ENCODE results near the gene C16orf89.
"Not testable (repeated sequence)": the region's sequence is repeated elsewhere in the genome, so short reads cannot be mapped to it uniquely, and the experiment has no call there.

Gene C16orf89

DNA sequence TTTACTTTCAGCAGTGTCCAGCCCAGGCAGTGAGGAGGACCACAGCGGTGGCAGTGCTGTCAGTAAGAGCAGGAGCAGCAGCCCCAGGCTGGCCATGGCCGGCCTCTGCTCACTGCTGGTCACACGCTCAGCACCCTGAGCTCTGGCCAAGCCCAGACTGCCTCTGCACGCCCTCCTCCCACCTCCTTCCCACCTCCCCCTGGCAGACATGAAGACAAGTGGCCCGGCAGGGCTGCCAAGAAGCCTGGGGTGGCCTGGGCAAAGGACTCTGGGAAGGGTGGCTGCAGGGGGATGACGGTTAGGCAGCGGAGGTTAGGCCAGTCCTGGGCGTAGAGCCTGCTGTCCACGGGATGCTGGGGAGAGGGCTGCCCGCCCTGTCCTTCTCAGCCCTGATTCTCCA is at the start of gene C16orf89:
TSS of gene C16orf89 (minus strand) at position 144 of the 400 bp plus-strand sequence. CDS start at position 96, 48 bp downstream.
- in situ Hi-C loops (cut with MboI; ENCODE audit: low pct_unique_long_range_greater_than_20kb, low sequenced_read_pairs, unreplicated experiment): loop anchor here (25.0 kb wide), 1 partner anchor 329 kb away; the partner anchor contains the start of genes ANKS3 and DNAAF8
- DNase-seq (ENCODE audit: low spot score): no peak
- TF ChIP-seq CTCF (IDR thresholded peaks at IDR 0.05; ENCODE audit: extremely low read depth, insufficient read depth, missing control alignments): no peak

- DNase-seq (ENCODE audit: low spot score); in situ Hi-C loops (cut with MboI; ENCODE audit: low pct_unique_long_range_greater_than_20kb, low sequenced_read_pairs, unreplicated experiment): not testable (repeated sequence)
Measured at GRCh38 chr16:5110933-5111332, 45.2 kb upstream of the C16orf89 start.

GRCh38 chr16:5108505-5109158 is 42.9 kb upstream of the C16orf89 start:
- TF ChIP-seq CTCF (IDR thresholded peaks at IDR 0.05; ENCODE audit: extremely low read depth, insufficient read depth, missing control alignments): no peak
- in situ Hi-C loops (cut with MboI; ENCODE audit: low pct_unique_long_range_greater_than_20kb, low sequenced_read_pairs, unreplicated experiment): no loop called here
- DNase-seq (ENCODE audit: low spot score): no peak

- in situ Hi-C loops (cut with MboI; ENCODE audit: low pct_unique_long_range_greater_than_20kb, low sequenced_read_pairs, unreplicated experiment); DNase-seq (ENCODE audit: low spot score): not testable (repeated sequence)
Measured at GRCh38 chr16:5105039-5105438, 39.3 kb upstream of the C16orf89 start.

DNA sequence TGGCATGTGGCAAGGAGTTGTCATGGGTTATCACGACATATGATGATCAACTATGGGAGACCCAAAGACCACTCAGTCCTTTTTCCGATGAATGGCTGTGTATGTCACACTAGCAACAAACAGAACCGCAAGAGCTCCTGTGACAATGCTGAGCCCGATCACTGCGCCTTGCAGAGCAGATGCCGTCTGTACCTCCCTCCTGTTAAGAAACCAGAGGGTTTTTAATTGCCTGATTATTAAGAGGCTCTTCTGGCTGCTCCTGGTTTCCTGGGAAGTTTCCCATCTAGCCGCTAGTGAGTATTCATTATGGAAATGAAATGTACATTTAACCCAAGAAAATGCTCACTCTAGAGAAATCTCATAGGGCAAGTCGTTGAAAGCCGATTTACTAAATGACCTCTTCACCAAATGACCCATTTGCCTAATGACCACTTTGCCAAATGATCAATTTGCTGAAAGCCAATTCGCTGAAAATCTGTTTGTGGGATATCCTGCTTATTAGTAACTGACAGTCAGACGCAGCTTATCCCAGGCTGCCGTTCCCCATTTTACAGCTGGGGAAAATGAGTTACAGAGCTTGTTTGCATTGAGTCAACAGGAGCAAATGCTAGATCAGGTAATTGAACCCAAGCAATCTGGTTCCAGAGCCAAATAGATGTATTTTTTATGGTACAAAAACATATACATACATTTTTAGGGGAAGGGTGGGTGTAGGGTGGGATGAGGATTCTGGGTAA is 37.7 kb upstream of the C16orf89 start:
- in situ Hi-C loops (cut with MboI; ENCODE audit: low pct_unique_long_range_greater_than_20kb, low sequenced_read_pairs, unreplicated experiment); DNase-seq (ENCODE audit: low spot score): not testable (repeated sequence)

GRCh38 chr16:5099174-5099573 is 33.4 kb upstream of the C16orf89 start:
- DNase-seq (ENCODE audit: low spot score); in situ Hi-C loops (cut with MboI; ENCODE audit: low pct_unique_long_range_greater_than_20kb, low sequenced_read_pairs, unreplicated experiment): not testable (repeated sequence)

GRCh38 chr16:5098221-5099159 is 32.7 kb upstream of the C16orf89 start:
- peak; percentile 24 for DNase-seq (ENCODE audit: low spot score)
- in situ Hi-C loops (cut with MboI; ENCODE audit: low pct_unique_long_range_greater_than_20kb, low sequenced_read_pairs, unreplicated experiment): not testable (repeated sequence)

DNA sequence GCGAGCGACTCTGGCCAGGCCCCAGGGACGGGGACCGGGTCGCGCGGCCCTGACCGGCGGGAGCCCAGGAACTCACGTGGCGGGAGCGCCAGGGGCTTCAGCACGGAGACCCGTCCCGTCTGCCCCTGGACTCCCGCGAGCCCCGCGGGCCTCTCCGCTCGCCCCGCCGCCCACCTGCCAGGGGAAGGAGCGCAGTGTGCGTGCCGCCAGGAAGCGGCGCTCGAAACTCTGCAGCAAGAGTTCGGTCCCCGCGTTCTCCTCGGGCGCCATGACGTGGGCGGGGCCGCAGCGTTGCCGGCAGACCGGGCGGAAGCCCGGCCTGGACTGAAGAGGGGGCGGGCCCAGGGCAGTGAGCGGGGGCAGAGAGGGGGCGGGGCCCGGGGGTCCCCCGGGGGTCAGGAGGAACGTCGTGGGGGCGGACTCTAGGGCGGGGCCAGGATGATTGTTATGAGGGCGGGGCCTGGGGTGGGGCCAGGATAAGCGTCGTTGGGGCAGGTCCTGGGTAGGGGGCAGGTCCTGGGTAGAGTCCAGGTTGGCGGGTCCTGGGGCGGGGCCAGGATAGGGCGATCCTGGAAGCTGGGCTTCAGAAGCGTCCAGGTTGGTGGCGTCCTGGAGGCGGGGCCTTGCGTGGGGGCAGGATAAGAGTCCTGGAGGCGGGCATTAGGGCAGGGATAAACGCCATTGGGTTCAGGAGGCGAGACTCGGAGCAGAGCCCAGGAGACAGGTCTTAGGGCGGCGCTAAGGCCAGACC is 31.9 kb upstream of the C16orf89 start, which contains the start of gene EEF2KMT:
TSS of gene EEF2KMT (minus strand) at position 326 of the 751 bp plus-strand sequence. CDS start at position 270, 56 bp downstream.
- DNase-seq (ENCODE audit: low spot score): peak; percentile 91
- in situ Hi-C loops (cut with MboI; ENCODE audit: low pct_unique_long_range_greater_than_20kb, low sequenced_read_pairs, unreplicated experiment): not testable (repeated sequence)

DNA sequence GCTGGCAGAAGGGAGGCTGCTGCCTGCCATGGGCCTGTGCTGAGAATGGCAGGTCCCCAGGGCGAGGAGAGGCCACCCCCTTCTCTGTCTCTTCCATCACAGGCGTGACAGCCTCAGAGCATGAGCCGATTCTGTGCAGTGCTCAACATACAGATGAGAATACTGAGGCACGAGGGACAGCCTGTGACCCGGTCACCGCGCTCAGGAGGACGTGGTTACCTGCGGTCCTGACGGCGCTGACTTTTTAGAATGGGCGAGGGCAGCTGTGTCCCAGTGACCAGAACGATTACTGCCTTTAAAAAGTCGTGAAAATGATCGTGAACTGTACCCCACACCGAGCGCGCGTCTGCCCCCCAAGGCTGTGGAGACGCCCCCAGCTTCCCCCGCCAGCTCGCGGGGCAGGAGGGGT is 31.3 kb upstream of the C16orf89 start:
- in situ Hi-C loops (cut with MboI; ENCODE audit: low pct_unique_long_range_greater_than_20kb, low sequenced_read_pairs, unreplicated experiment): not testable (repeated sequence)
- DNase-seq (ENCODE audit: low spot score): peak; percentile 11

DNA sequence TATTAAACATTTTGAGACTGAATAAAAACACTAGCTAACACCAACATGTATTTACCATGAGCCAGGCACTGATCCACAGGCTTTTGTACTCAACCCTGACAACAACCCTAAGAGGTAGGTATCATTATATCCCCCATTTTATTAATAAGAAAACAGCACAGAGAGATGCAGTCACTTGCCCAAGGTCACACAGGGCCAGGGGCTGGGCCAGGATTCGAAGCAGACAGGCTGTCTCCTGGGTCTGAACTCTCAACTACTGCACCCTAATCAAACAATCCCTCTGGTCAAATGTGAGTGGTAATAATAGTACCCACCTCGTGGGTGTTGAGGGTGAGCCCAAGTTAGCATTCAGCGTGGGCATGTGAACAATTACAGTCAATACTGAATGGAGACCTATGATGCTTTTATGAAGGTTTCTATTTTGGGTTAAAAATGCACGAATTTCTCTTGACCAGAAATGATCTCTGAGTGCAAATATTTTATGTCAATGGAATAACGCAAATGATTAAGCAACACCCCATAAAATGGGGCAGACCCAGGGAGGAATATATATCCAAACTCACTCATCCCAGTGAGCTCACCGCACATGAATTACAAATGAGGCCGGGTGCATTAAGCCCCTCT is 30.8 kb upstream of the C16orf89 start:
- in situ Hi-C loops (cut with MboI; ENCODE audit: low pct_unique_long_range_greater_than_20kb, low sequenced_read_pairs, unreplicated experiment); DNase-seq (ENCODE audit: low spot score): not testable (repeated sequence)

GRCh38 chr16:5095145-5095830 is 29.5 kb upstream of the C16orf89 start:
- in situ Hi-C loops (cut with MboI; ENCODE audit: low pct_unique_long_range_greater_than_20kb, low sequenced_read_pairs, unreplicated experiment); DNase-seq (ENCODE audit: low spot score): not testable (repeated sequence)

GRCh38 chr16:5093746-5094145 is 28.0 kb upstream of the C16orf89 start:
- in situ Hi-C loops (cut with MboI; ENCODE audit: low pct_unique_long_range_greater_than_20kb, low sequenced_read_pairs, unreplicated experiment): not testable (repeated sequence)

DNA sequence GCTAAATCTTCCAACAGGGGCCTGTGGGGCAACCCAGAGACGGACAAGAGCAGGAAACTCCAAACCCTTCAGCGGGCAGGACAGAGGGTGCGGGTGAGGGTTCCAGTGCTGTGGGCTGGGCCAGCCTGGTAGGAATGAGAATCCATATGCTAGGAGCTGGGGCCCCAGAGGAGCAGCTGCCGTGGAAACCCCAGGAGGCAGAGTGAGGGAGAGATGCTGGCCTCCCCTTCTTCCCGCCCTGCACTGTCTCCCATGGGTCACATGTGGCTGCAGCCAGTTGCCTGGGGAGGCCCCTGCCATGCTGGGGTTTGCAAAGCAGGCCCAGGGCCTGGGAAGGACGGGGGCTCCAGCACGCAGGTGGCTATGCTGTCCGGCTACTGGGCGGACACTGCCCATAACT is 27.3 kb upstream of the C16orf89 start:
- DNase-seq (ENCODE audit: low spot score); in situ Hi-C loops (cut with MboI; ENCODE audit: low pct_unique_long_range_greater_than_20kb, low sequenced_read_pairs, unreplicated experiment): not testable (repeated sequence)

More at GRCh38 chr16:5093746-5094145, 28.0 kb upstream of the C16orf89 start:
- DNase-seq (ENCODE audit: low spot score): not testable (repeated sequence)
